Transverse colon (tissue), 4 donors: Measurements from ENCODE around the gene KLHL11.

Experiments
- CTCF ChIP-seq, 5 experiments: fragments of 200-600 bp in 3 of 5; fragments of 450-650 bp in 2 of 5; sonication (generic) in 3 of 5; IDR thresholded peaks; 1 replicate in 2 of 5; 2 replicates in 3 of 5; pipeline ENCODE4 v1.5.1; 2016 to 2017; ENCODE audit warnings: antibody characterized with exemption in 5 of 5, inconsistent platforms in 3 of 5, mild to moderate bottlenecking in 2 of 5, moderate library complexity in 1 of 5
- POLR2AphosphoS5 ChIP-seq, 3 donors: sonication (generic); formaldehyde crosslinking; IDR thresholded peaks; one replicate each; pipeline ENCODE4 v1.6.1; 2016; ENCODE audit warnings: antibody characterized with exemption in 3 of 3

- TF ChIP-seq POLR2AphosphoS5 (IDR thresholded peaks at IDR 0.05) (peak; percentile 83 to 94 (median 90)), CTCF (IDR thresholded peaks at IDR 0.05) (peak in 1 of 5 experiments; percentile 11)
Measured at GRCh38 chr17:41864836-41865595, at the start of gene KLHL11.
